Neural cell (in vitro differentiated cells): Measurements from ENCODE around the gene FAAP24.
"Not testable (repeated sequence)": the region's sequence is repeated elsewhere in the genome, so short reads cannot be mapped to it uniquely, and the experiment has no call there.

Source experiments
- EP300 ChIP-seq: fragments of 450-650 bp; conservative IDR thresholded peaks from 2 replicates; pipeline ENCODE4 v1.6.1; 2014; ENCODE audit warnings: antibody characterized with exemption, mild to moderate bottlenecking, moderate library complexity; ENCODE audit not compliant: poor library complexity, severe bottlenecking
- MXI1 ChIP-seq: fragments of 450-650 bp; conservative IDR thresholded peaks from 2 replicates; pipeline ENCODE4 v1.6.1; 2014; ENCODE audit warnings: antibody characterized with exemption, mild to moderate bottlenecking; ENCODE audit not compliant: poor library complexity, severe bottlenecking
- POLR2AphosphoS5 ChIP-seq: IDR thresholded peaks from 2 replicates; pipeline ENCODE4 v1.6.1; 2012
- REST ChIP-seq: IDR thresholded peaks from 2 replicates; pipeline ENCODE4 v1.6.1; 2012; ENCODE audit warnings: borderline replicate concordance
- TAF1 ChIP-seq: IDR thresholded peaks from 2 replicates; pipeline ENCODE4 v1.6.1; 2012; ENCODE audit warnings: low read depth

GRCh38 chr19:32941273-32941672 lies 30.8 kb upstream of the FAAP24 start:
- TF ChIP-seq EP300, MXI1, REST, TAF1, POLR2AphosphoS5: not testable (repeated sequence)
